ENCODE results near the gene ETV4. TPM values are rescaled to one million over a fixed set of nuclear protein-coding genes. Genes with fewer than 3 reads are reported as not detected.

ETV4 gene
- total and polyA plus RNA-seq, 2 of the 13 experiments (the other 11 are each of a cell fraction or from before 2014, with no cell fraction given) = 128 to 330 TPM

- peak; percentile 90; the same call in 1 of the 2 replicates for TF ChIP-seq ZNF800 (CRISPR knock-in tag; IDR thresholded peaks at IDR 0.05)
- TF ChIP-seq ZFX (CRISPR knock-in tag; IDR thresholded peaks at IDR 0.05; ENCODE audit: low read depth) = peak; percentile 72
- TF ChIP-seq ZMAT5 (CRISPR knock-in tag; IDR thresholded peaks at IDR 0.05; ENCODE audit: borderline replicate concordance, low read depth) = no peak
- TF ChIP-seq DZIP1 (CRISPR knock-in tag; IDR thresholded peaks at IDR 0.05) = peak; percentile 70; the same call in 1 of the 2 replicates
- peak; percentile 38; the same call in 1 of the 2 replicates for TF ChIP-seq HNF1A (IDR thresholded peaks at IDR 0.05; ENCODE audit: low read depth)
- peak; percentile 91 for TF ChIP-seq HNF1A (CRISPR knock-in tag; IDR thresholded peaks at IDR 0.05; ENCODE audit: borderline replicate concordance)
- no peak for TF ChIP-seq HNRNPUL1 (IDR thresholded peaks at IDR 0.05; ENCODE audit: low read depth, low read length)
- TF ChIP-seq ZNF746 (CRISPR knock-in tag; IDR thresholded peaks at IDR 0.05) = peak; percentile 78
- peak; percentile 66; the same call in 1 of the 2 replicates for TF ChIP-seq IRF1 (CRISPR knock-in tag; IDR thresholded peaks at IDR 0.05; ENCODE audit: low read depth)
- no peak for TF ChIP-seq NPAS2 (CRISPR knock-in tag; IDR thresholded peaks at IDR 0.05; ENCODE audit: borderline replicate concordance)
- no peak for TF ChIP-seq ZNF512 (CRISPR knock-in tag; IDR thresholded peaks at IDR 0.05)
- 0 out of 2 replicates have a peak, but pooled peaks have one; percentile 41 for TF ChIP-seq PCBP1 (IDR thresholded peaks at IDR 0.05; ENCODE audit: borderline replicate concordance, low read depth, low read length)
Measured at GRCh38 chr17:43483674-43484551, 62.2 kb downstream of the ETV4 start, which contains the start of gene DHX8 (continued).
